Measurements from ENCODE around the gene IGSF8. TPM values are rescaled to one million over a fixed set of nuclear protein-coding genes. Genes with fewer than 3 reads are reported as not detected.
A peak's percentile ranks its signal among the peaks of the same experiment; 100 is the strongest.

Gene IGSF8
- total RNA-seq, 1 donor from 2014 or later, result 35.9 TPM

DNA sequence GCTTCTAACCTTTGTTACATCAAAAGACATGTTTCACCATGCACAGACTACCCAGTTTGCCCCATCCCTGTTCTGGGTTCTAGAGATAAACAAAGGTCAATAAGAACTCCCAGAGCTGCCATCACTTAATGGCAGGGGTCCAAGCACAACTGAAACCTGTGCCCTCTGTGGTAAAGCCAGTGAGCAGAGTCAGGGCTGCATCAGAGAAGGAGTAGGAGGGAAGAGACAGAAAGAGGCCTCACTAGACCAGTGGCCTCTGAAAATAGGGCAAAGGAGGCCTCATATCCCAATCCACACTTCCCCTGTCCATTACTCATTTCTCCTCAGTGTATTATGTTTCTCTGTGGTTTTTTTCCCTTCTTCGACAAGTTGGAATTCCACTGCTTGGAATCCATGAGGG, 27.3 kb upstream of the IGSF8 start:
- no peak for ATAC-seq
- no peaks in the 10 kb centered on the region for H3K27me3 ChIP-seq (ENCODE audit: low read depth)
- H3K4me3 ChIP-seq, result no peak overlapping the region
- intact Hi-C loops (cut with DNase I), result no loop called here
- peaks cover 5% of the 10 kb centered on the region for H3K4me1 ChIP-seq
- TF ChIP-seq, protein P1, sequence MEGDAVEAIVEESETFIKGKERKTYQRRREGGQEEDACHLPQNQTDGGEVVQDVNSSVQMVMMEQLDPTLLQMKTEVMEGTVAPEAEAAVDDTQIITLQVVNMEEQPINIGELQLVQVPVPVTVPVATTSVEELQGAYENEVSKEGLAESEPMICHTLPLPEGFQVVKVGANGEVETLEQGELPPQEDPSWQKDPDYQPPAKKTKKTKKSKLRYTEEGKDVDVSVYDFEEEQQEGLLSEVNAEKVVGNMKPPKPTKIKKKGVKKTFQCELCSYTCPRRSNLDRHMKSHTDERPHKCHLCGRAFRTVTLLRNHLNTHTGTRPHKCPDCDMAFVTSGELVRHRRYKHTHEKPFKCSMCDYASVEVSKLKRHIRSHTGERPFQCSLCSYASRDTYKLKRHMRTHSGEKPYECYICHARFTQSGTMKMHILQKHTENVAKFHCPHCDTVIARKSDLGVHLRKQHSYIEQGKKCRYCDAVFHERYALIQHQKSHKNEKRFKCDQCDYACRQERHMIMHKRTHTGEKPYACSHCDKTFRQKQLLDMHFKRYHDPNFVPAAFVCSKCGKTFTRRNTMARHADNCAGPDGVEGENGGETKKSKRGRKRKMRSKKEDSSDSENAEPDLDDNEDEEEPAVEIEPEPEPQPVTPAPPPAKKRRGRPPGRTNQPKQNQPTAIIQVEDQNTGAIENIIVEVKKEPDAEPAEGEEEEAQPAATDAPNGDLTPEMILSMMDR (IDR thresholded peaks at IDR 0.05), result no peak
- no peaks in the 10 kb centered on the region for H3K36me3 ChIP-seq
- no peaks in the 10 kb centered on the region for H3K9me3 ChIP-seq
- DNase-seq, result no peak
- H3K27ac ChIP-seq, result no peak overlapping the region

DNA sequence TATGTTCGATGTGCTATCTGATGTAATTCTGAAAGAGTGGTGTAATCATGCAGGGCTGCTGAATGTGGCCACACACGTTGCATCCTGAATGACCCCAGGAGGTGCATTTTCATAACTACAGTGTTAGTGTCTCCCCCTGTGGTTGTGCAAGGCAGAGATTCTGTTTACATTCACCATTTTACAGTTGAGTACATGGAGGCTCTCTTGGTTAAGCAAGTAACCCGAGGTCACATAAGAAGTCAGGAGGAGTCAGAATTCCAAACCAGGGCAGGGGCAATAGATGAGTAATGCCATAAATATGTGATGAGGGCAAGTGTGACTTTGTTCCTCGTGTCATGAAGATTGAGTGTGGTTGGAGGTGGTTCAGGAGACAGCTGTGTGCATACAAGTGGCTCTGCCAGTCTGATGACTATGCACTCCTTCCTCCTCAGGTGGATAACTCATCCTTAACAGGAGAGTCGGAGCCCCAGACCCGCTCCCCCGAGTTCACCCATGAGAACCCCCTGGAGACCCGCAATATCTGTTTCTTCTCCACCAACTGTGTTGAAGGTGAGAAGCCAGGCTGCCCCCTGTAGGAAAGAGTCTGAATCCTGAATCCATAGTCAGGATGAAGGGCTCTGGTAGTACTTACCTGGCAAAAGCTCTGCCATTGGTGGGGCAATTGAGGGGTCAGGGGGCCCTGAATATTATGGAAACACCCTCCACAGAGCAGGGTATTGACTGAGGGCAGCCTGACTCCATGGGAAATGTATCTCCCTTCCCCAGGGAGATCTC, 26.5 kb upstream of the IGSF8 start:
- Histone ChIP-seq H3K27me3 (ENCODE audit: low read depth) (no peaks in the 10 kb centered on the region), H3K27ac (no peak overlapping the region), H3K4me3 (no peak overlapping the region), H3K9me3 (no peaks in the 10 kb centered on the region), H3K36me3 (no peaks in the 10 kb centered on the region), H3K4me1 (peaks cover 5% of the 10 kb centered on the region)
- intact Hi-C loops (cut with DNase I), result no loop called here
- no peak for DNase-seq
- peak; percentile 71 to 74 for ATAC-seq
- TF ChIP-seq, protein P1 (IDR thresholded peaks at IDR 0.05), result no peak

DNA sequence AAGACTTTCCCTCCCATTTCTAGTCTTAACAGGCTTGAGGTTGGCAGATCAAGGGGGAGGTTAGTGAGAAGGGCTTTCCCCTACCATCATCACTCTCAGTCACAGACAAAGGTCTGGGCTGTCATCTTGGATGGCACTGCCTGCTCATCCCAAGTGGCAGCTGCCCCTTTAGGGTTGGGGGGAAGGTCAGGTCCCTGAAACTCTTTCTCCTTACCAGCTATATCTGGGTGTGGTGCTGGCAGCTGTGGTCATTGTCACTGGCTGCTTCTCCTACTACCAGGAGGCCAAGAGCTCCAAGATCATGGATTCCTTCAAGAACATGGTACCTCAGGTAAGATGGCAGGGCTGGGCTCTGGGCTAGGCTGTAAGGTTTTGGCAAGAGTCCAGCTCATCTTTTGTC, 25.3 kb upstream of the IGSF8 start:
- H3K27ac ChIP-seq, result no peak overlapping the region
- no peak overlapping the region for H3K4me3 ChIP-seq
- intact Hi-C loops (cut with DNase I), result no loop called here

DNA sequence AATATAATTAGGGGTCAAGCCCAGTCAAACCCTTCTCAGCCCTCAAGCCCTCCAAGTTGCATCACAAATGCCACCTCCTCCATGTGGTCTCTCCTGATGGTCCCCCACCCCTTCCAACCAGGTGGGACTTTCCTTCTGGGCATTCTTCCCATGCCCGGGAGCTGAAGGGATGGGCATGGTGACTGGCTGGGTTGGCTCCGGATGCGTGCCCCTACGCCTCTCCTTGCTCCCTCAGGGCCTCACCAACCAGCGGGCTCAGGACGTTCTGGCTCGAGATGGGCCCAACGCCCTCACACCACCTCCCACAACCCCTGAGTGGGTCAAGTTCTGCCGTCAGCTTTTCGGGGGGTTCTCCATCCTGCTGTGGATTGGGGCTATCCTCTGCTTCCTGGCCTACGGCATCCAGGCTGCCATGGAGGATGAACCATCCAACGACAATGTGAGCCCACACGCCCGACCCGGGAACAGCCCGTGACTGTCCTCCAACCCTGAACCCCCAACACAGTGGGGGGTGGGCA, 24.6 kb upstream of the IGSF8 start:
- no peak for ATAC-seq
- H3K27me3 ChIP-seq (ENCODE audit: low read depth), result no peaks in the 10 kb centered on the region

More for the DNA sequence above, 25.3 kb upstream of the IGSF8 start:
- H3K4me1 ChIP-seq, result peaks cover 5% of the 10 kb centered on the region
- H3K36me3 ChIP-seq, result no peaks in the 10 kb centered on the region
- no peak for DNase-seq
- H3K27me3 ChIP-seq (ENCODE audit: low read depth), result no peaks in the 10 kb centered on the region
- no peaks in the 10 kb centered on the region for H3K9me3 ChIP-seq
- no peak for ATAC-seq
- TF ChIP-seq, protein P1 (IDR thresholded peaks at IDR 0.05), result no peak

DNA sequence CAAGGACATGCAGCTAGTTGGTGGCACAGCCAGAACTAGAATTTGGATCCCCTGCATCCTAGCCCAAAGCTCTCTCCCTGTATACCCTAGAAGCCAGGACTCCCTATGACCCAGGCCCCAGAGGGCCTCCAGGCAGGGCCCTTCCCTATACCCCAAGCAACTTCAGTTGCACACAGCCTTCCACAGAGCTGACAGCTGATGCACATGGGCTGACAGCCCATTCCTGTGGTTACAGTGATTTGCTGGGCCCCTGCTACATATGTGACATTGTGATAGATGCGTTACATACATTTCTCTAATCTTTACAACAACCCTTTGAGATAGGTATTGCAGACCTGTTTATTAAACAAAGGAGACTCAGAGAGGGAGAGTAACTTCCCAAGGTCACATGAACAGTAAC, 23.0 kb upstream of the IGSF8 start:
- Histone ChIP-seq H3K4me1 (peaks cover 5% of the 10 kb centered on the region), H3K27ac (no peak overlapping the region), H3K27me3 (ENCODE audit: low read depth) (peaks cover 5% of the 10 kb centered on the region), H3K9me3 (no peaks in the 10 kb centered on the region), H3K4me3 (no peak overlapping the region), H3K36me3 (no peaks in the 10 kb centered on the region)
- DNase-seq, result no peak
- intact Hi-C loops (cut with DNase I), result no loop called here
- TF ChIP-seq, protein P1 (IDR thresholded peaks at IDR 0.05), result no peak
- no peak for ATAC-seq

More for the DNA sequence above, 24.6 kb upstream of the IGSF8 start:
- no peak overlapping the region for H3K4me3 ChIP-seq
- no peaks in the 10 kb centered on the region for H3K9me3 ChIP-seq
- no peak overlapping the region for H3K27ac ChIP-seq
- H3K4me1 ChIP-seq, result peaks cover 5% of the 10 kb centered on the region
- DNase-seq, result no peak
- intact Hi-C loops (cut with DNase I), result no loop called here
- TF ChIP-seq, protein P1 (IDR thresholded peaks at IDR 0.05), result no peak
- H3K36me3 ChIP-seq, result no peaks in the 10 kb centered on the region

Measured in lower lobe of right lung (tissue), 2 donors.